Ishikawa (cell line): ENCODE data around the gene CDC42BPA.

Source experiments
- MAX ChIP-seq: IDR thresholded peaks from 2 replicates; pipeline ENCODE4 v1.6.1; 2012
- RAD21 ChIP-seq: IDR thresholded peaks from 2 replicates; pipeline ENCODE4 v1.6.1; 2012; ENCODE audit warnings: low read depth
- TCF12 ChIP-seq: IDR thresholded peaks from 2 replicates; pipeline ENCODE4 v1.6.1; 2012; ENCODE audit warnings: low read depth
- TEAD4 ChIP-seq: IDR thresholded peaks from 2 replicates; pipeline ENCODE4 v1.6.1; 2012
- ZBTB7A ChIP-seq: IDR thresholded peaks from 2 replicates; pipeline ENCODE4 v1.6.1; 2012; ENCODE audit warnings: low read depth

- TF ChIP-seq MAX (no peak), ZBTB7A (no peak), TCF12 (no peak), RAD21 (no peak), TEAD4 (no peak)
These were observed 34.9 kb upstream of the CDC42BPA start for GRCh38 chr1:227353186-227353585.
